Right ventricle myocardium superior (tissue), 1 donor: ENCODE measurements around the gene SRL. TPM values are rescaled to one million over a fixed set of nuclear protein-coding genes. Genes with fewer than 3 reads are reported as not detected.
"Not testable (repeated sequence)": the region's sequence is repeated elsewhere in the genome, so short reads cannot be mapped to it uniquely, and the experiment has no call there.

Source experiments
- ATAC-seq: fragments of 200-7000 bp; cut with Tn5 transposase; one replicate; pipeline ENCODE4 v1.9.1; 2020; ENCODE audit warnings: mild to moderate bottlenecking; ENCODE audit not compliant: poor library complexity
- DNase-seq: peaks from one replicate; pipeline ENCODE4 v3.0.0-alpha.2; 2020
- intact Hi-C: fragments of 100-400 bp; cut with DNase I; formaldehyde crosslinking; loops from one replicate; pipeline ENCODE4 v1.11.2; 2022
- total RNA-seq: library from RNA; stranded (reverse); fragmentation: NEBNext Ultra II Directional; extraction: Animal tissue kit (Norgen Biotek cat#: 25700); gene quantifications from one replicate; pipeline ENCODE4 v1.2.1, GENCODE V29; 2021
- donor health status: DM: no; HTN: yes; CAD: no; lungs with severe emphysema.

The SRL gene
- total RNA-seq, 1 donor from 2014 or later = 350 TPM

DNA sequence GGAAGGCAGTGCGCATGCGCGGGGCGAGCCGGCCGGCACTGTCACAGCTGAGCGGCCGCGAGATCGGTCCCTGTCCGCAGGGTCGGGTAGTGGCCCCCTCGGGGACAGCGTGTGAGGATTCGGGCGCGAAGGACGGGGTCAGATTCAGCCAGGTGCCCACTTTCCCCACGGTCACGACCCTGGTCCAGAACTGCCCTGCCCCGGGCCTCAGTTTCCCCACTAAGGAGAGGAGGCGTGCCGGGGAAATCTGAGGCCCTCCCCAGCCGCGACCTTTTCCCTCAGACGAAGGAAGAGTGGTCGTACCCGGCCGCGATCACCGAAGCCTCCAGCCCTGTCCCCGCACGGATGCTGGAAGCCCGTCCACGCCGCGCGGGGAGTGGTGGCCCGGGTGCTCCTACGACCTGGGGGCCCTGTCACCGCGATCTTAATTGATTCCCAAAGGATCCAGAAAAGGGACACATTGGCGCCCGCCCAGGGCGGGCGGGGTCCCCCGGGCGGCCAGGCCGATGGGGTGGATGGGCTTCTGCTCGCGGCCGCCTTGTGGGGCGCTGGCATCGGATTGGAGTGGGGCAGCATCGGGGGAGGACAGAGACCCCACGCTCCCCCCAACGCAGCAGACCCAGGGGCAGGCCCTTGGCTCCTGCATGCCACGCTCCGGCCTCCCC is 57.7 kb downstream of the SRL start:
- intact Hi-C loops = no loop called here
- no peak for DNase-seq
- peak; percentile 10 for ATAC-seq

DNA sequence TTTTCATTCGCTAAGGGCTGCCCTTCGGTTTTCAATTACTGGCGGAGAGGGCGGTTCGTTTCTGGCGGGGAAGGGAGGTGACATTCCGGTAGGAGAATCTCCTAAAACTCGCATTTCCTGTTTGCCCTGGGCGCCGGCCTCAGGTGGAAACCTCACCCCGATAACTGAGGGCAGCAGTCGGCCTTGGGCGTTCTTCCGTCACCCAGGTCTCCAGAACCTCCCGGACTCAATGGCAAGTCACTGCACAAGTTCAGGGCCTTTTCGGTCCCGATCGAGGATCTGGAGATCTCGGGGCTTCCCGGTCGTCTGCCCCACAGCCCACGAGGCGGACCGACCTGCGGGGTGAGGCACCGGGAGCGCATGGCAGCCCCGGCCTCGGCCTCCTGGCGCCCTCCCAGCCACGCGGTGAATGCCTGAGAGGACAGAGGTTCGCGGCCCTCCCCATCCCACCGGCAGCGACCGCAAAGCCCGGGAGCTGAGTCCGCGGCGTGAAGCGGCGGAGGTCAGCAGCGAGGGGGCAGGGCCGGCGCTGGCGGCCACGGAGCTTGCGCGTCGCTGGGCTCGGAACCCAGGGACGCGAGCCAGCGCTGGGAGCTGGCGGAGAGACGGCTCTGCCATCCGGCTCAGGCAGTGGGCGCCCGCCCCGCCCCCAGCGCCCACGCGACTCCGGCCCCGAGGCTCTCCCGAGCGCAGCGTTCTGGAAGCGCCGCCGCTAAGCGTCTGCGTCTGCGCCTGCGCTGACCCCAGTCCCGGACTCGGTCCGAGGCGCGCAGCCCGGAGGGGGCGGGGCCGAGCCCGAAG is 58.4 kb downstream of the SRL start:
- intact Hi-C loops = no loop called here
- ATAC-seq (peak; percentile 97), DNase-seq (peak; percentile 95)

DNA sequence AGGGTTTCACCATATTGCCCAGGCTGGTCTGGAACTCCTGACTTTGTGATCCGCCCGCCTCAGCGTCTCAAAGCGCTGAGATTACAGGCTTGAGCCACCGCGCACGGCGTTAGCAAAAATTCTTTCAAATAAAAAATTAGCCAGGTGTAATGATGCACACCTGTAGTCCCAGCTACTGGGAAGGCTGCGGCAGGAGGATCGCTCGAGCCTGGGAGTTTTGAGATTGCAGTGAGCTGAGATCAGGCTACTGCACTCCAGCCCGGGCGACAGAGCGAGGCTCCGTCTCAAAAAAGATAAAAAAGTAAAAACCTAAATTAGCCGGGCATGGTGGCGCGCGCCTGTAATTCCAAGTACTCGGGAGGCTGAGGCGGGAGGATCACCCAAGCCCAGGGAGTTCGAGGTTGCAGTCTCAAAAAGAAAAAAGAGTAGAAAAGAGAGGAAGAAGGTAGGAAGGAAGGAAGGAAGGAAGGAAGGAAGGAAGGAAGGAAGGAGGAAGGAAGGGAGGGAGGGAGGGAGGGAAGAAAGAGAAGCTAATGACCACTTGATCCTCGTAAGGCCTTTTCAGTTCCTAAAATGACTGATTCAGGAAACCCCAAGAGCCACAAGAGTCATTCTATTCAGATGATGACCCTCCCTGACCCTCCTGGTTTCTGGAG is 59.2 kb downstream of the SRL start:
- ATAC-seq (no peak), DNase-seq (no peak)
- intact Hi-C loops = no loop called here

DNA sequence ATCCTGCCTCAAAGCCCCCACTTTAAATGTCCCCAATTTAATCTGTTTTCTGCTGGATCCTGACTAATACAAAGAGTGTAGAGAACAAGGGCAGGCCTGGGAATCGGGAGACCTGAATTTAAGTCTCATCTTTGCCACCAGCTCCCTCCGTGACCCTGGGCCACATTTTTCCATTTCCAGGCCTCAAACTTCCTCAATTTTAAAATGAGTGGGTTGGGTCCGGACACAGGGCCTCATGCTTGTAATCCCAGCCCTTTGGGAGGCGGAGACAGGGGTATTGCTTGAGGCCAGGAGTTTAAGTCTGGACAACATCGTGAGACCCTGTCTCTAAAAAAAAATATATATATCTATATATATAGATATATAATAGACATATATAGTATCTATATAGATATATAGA is 61.4 kb downstream of the SRL start:
- no peak for ATAC-seq
- intact Hi-C loops = no loop called here
- DNase-seq = no peak

DNA sequence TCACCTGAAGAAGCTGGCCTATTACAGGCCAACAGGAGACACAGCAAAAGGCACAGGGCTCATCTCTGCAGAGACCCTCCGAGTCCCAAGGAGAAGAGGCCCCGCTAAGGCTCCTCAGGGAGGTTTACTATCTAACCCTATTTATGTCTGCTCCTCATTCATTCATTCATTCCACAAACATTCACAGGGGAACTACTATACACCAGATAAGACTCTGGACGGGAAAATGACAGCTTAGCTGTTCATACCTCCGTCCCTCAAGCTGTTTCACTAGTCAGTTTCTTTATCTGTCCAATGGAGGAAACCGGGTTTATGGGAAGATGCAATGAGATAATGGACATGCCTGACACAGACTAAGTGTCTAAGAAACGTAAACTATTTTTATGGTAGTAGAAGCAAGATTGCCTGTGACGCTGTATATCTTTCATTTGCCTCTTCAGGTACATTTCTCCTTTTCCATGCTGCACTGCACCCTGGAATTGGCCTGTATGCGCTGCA is 62.1 kb downstream of the SRL start:
- ATAC-seq (no peak), DNase-seq (no peak)
- intact Hi-C loops = loop anchor here (10.0 kb wide), 1 partner anchor 205 kb away; no protein-coding TSS in a partner anchor

DNA sequence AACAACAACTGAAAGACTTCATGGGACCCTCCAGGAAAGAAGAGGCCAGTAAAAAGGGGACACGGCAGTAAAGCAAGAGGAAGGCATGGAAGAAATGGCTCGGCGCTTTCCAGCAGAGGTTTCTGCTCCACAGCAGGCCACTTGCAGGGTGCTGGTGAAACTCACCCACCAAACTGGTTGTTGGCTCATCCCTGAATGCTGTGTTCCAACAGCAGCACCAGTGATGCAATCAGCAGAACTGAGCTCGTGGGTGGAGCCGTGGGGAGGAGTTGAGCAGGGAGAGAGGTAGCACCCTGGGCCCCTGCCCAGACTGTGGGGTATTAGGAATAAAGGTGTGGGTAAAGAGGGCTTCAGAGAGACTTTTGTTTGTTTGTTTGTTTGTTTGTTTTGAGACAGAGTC is 62.9 kb downstream of the SRL start:
- DNase-seq (peak; percentile 55), ATAC-seq (no peak)
- intact Hi-C loops = loop anchor here (10.0 kb wide), 1 partner anchor 204 kb away; no protein-coding TSS in a partner anchor

DNA sequence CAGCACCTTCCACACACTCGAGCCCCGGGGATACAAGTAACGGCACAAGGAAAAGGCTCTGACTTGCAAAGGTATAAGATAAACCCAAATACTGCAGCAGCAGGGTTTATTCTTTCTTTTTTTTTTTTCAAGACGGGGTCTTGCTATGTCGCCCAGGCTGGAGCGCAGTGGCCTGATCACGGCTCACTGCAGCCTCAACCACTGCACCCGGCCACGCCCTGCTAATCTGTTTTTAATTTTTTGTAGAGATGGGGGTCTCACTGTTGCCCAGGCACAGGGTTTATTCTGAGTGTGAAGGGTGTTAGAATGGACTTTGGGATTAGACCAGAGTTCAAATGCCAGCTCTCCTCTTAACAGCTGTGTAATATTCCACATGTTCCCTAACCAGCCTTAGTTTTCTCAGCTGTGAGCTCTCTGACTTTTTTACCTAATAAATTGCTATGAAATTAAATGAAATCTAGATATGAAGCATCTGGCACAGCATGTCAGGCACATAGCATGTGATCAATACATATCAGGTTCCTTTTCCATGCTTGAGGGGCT is 63.3 kb downstream of the SRL start:
- intact Hi-C loops = loop anchor here (10.0 kb wide), 1 partner anchor 204 kb away; no protein-coding TSS in a partner anchor
- ATAC-seq (no peak), DNase-seq (no peak)

DNA sequence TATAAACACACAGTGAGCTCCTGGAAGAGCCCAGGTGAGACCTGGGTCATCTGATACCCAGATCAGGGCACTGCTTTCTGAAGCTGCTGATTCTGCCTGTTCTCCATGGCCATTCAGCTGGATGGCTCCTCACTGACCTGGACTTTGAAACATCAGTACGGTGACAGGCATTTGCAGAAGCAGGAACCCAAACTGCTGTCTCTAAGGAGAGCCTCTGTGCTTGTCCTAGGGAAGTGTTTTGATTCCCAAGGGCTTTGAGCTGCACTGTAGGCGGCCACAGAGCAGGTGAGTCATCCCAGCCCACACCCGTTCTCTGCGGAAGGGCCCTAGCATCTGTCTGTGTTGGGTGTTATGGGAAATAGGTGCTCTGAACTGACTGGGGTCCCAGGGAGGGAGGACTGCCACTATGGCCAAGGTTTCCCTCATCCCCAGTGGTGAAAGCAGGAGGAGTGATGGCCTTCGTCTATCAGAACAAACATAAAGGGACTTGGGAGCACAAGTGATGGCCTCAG is 64.9 kb downstream of the SRL start:
- intact Hi-C loops = loop anchor here (10.0 kb wide), 1 partner anchor 202 kb away; no protein-coding TSS in a partner anchor
- ATAC-seq (no peak), DNase-seq (no peak)

DNA sequence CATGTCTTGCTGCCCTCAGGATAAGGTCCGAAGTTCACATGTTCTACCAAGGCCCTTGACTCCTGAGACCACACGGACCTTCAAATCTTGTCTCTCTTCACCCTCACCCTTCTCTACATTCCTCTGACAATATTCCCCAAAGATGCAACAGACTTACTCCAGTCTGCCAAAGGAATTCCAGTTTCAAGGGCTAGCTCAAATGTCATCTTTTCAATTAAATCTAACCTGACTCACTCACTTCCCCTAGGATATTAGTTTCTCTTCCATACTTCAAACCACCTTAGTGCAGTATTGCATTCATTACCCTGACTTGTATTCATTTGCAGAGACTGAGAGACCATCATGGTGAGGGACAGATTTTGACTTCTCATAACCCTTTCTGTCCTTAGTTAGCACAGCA is 66.0 kb downstream of the SRL start:
- no peak for DNase-seq
- intact Hi-C loops = loop anchor here (10.0 kb wide), 1 partner anchor 201 kb away; no protein-coding TSS in a partner anchor
- ATAC-seq = no peak

DNA sequence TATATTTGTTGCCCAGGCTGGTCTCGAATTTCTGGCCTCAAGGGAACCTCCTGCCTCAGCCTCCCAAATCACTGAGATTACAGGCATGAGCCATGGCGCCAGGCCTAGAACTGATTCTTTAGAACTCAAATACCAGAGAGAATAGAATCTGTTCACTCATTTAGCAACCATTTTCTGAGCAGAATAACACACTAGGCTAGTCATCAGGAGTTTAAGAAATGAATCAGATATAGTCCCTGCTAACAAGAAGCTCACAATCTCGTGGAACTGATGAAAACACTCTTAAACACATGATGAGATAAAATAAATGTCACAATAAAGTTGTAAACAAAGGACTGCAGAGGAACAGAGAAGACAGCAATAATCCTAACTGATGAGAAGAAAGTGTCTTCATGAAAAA is 69.8 kb downstream of the SRL start:
- DNase-seq (no peak), ATAC-seq (no peak)
- intact Hi-C loops = loop anchor here (10.0 kb wide), 1 partner anchor 197 kb away; no protein-coding TSS in a partner anchor

DNA sequence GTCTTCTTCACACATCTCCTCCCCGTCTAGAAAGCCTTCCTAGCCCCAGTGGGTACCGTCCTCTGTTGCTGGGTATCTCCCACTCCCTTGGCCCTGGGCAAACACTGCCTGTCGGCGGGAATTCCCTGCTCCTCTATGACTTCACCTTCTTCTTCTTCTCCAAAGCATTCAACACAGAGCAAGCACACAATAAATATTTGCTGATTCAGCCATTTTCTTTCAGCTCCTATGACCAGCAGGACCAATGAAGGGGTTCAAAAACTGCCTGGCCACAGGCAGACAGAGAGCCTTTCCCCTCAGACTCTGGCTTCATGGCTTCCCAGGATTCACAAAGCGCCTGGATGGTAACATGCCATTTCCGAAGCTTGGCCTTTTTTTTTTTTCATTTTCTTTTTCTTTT is 72.5 kb downstream of the SRL start:
- intact Hi-C loops = no loop called here
- ATAC-seq = no peak
- no peak for DNase-seq

DNA sequence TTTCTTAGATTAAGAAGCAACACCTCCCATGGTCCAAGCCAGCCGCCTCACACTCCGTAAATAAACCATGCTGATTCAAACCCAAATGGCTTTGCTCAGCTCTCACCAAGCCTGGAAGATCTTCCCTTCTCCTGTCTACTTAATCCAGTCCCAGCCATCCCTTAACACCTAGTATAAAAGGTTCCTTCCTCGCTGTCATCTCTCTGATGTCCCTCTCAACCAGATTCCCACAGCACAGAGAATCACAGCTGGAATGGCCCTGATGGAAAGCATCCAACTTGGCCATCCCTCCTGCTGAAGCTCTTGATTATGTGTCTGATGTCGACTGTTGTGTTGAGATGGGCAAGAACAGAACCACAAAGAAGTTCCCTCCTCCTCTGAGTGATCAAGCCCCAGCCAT is 75.1 kb downstream of the SRL start:
- no peak for ATAC-seq
- intact Hi-C loops = no loop called here
- no peak for DNase-seq

DNA sequence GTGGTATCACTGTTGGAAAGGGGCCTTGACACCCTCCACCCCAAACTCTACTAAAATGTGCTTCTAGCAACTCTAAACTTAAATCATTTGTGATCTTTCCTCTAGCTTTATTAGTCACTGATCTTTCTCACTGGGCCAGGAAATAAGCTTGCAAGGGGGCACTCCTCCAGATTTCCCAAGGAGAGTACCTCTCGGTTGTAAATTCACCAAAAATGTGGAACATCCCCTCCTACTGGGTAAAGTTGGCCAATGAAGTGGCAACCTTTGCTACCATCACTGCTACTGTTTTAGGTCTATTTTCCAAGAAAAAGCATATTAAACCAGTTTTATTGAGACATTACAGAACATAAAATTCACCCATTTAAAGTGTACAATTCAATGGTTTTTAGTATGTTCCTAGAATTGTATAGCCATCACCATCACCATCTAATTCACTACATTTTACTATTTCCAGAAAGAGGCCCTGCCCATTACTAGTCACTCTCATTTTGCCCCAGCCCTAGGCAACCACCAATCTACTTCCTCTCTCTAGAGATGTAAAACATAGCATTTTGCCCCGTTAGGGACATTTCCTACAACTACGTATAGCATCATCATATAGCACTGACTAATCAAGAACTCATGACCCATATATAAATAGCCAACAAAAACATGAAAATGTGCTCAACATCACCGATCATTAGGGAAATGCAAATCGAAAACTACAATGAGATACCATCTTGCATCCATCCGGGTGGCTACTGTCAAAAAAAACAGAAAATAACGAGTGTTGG is 81.0 kb downstream of the SRL start:
- DNase-seq (no peak), ATAC-seq (no peak)
- intact Hi-C loops = no loop called here

DNA sequence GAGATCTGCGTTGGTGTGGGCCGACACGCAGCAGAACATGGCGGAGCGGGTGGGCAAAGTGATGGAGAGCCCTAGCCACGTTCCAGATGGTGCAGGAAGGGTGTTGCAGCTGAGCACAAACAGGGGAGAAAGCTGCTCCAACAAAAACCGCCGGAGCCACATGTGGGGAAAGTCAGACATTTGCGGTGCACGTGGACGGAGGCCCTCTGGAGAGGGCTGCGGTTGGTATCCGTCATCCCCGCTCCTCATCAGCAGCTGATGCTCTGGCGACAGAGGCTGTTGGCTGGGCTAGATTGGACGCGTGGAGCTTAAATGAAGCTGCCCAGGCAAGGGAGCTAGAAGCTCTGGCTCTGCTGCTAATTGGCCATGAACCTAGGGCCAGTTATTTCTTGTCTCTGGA is 82.2 kb downstream of the SRL start:
- DNase-seq = no peak
- no peak for ATAC-seq
- intact Hi-C loops = no loop called here

DNA sequence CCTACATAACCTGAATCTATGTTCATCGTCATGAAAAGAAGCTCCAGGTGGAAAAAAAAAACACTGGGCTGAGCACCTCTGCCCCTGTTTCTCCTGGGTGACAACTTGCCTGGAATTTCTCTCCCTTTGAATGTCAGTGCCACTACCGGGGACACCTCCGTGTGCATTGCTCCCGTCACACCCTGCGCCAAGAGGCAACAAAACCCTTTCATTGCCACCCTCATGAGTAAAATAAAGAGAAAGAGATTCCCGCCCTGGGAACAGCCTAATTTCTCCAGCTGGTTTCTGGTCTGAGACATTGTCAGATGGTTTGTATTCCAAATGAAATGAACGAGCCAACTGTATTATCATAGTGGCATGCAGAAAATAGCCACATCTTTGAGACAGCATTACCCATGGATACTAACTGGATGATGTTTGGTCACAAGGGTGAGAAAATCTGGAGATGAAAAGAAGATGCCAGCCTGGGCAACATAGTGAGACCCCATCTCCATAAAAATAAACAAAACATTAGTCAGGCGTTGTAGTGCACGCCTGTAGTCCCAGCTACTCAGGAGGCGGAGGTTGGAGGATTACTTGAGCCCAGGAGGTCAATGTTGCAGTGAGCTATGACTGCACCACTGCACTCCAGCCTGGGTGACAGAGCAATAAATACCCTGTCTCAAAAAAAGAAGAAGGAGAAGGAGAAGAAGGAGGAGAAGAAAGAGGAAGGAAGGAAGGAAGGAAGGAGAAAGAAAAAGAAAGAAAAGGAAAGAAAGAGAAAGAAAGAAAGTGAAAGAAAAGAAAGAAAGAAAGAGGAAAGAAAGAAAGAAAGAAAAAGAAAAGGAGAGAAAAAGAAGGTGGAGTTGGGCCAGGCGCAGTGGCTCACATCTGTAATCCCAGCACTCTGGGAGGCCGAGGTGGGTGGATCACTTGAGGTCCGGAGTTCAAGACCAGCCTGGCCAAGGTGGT is 83.5 kb downstream of the SRL start:
- DNase-seq (no peak), ATAC-seq (no peak)
- intact Hi-C loops = no loop called here

DNA sequence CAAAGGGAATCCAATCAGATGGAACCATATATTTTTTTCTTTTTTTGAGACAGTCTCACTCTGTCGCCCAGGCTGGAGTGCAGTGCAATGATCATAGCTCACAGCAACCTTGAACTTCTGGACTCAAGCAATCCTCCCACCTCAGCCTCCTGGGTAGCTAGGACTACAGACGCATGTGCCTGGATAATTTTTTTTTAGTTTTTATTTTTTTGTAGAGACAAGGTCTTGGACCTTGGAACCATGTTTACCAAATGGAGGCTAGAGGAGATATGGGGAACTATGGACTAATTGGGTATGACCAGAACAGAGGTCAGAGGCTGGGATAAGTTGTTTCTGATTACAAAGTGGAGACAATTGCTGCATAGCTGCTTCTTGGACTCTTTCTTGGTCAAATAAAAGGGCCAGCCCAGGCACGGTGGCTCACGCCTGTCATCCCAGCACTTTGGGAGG is 84.5 kb downstream of the SRL start:
- ATAC-seq = no peak
- intact Hi-C loops = no loop called here
- DNase-seq = no peak

DNA sequence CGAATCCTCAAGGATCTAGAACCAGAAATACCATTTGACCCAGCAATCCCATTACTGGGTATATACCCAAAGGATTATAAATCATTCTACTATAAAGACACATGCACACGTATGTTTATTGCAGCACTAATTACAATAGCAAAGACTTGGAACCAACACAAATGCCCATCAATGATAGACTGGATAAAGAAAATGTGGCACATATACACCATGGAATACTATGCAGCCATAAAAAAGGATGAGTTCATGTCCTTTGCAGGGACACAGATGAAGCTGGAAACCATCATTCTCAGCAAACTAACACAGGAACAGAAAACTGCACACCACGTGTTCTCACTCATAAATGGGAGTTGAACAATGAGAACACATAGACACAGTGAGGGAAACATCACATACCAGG is 85.4 kb downstream of the SRL start:
- DNase-seq, ATAC-seq, intact Hi-C loops: not testable (repeated sequence)
